IMR-90 (cell line): ENCODE measurements around the gene NTM. TPM values are rescaled to one million over a fixed set of nuclear protein-coding genes. Genes with fewer than 3 reads are reported as not detected.

Experiments
- ATAC-seq: fragments of 200-7000 bp; cut with Tn5 transposase; 2 replicates; pipeline ENCODE4 v1.9.1; 2020; ENCODE audit warnings: low read depth, mild to moderate bottlenecking, moderate library complexity
- BruUV-seq: library from RNA; stranded (reverse); fragments of 400-500 nt; replicated peaks from 2 replicates; lab custom pipeline; 2021; lab: Mats Ljungman, UMichigan
- CTCF ChIA-PET: fragments of 300-600 bp; formaldehyde crosslinking; extraction: SDS; loops from one replicate; lab custom pipeline; 2021; ENCODE audit warnings: antibody characterized with exemption; lab: Yijun Ruan, JAX
- POLR2A ChIA-PET: fragments of 300-600 bp; sonication (Branson Sonifier 250); formaldehyde crosslinking; loops from one replicate; lab custom pipeline; 2022; ENCODE audit warnings: antibody characterized with exemption; ENCODE audit not compliant: unreplicated experiment; lab: Charles Lee
- DNase-seq: peaks from one replicate; pipeline ENCODE4 v3.0.0; 2013
- H2AFZ ChIP-seq: replicated peaks from 2 replicates; pipeline ENCODE3; 2013; ENCODE audit warnings: low read length, mild to moderate bottlenecking; ENCODE audit not compliant: poor library complexity
- H2AK5ac ChIP-seq: 2 replicates; pipeline ENCODE4 v1.6.1; 2013; ENCODE audit warnings: low read depth, low read length, inconsistent platforms
- H2AK9ac ChIP-seq: replicated peaks from 2 replicates; pipeline ENCODE3; 2013; ENCODE audit warnings: mild to moderate bottlenecking, low read depth, low read length, moderate library complexity; ENCODE audit not compliant: poor library complexity
- H2BK120ac ChIP-seq: 2 replicates; pipeline ENCODE4 v1.6.1; 2013; ENCODE audit warnings: low read depth, low read length, inconsistent platforms
- H2BK15ac ChIP-seq: 3 replicates; pipeline ENCODE4 v1.6.1; 2013; ENCODE audit warnings: low read depth, low read length, inconsistent platforms
- H2BK20ac ChIP-seq: 2 replicates; pipeline ENCODE4 v1.6.1; 2013; ENCODE audit warnings: low read depth, mild to moderate bottlenecking, inconsistent platforms, low read length, moderate library complexity
- H2BK5ac ChIP-seq: 2 replicates; pipeline ENCODE4 v1.6.1; 2013; ENCODE audit warnings: mild to moderate bottlenecking, low read depth, low read length, inconsistent platforms; ENCODE audit not compliant: poor library complexity, severe bottlenecking
- H3K14ac ChIP-seq: replicated peaks from 2 replicates; pipeline ENCODE4 v1.6.1; 2013; ENCODE audit warnings: low read depth, low read length, inconsistent platforms
- H3K18ac ChIP-seq: 2 replicates; pipeline ENCODE4 v1.6.1; 2013; ENCODE audit warnings: low read depth, low read length, control low read depth
- H3K23ac ChIP-seq: 2 replicates; pipeline ENCODE4 v1.6.1; 2013; ENCODE audit warnings: low read depth, low read length, inconsistent platforms
- H3K27ac ChIP-seq: 2 replicates; pipeline ENCODE4 v1.5.1; 2013; ENCODE audit warnings: mild to moderate bottlenecking, control low read depth, low read length; ENCODE audit not compliant: insufficient read depth
- H3K27me3 ChIP-seq: 2 replicates; pipeline ENCODE4 v1.6.1; 2013; ENCODE audit warnings: low read length; ENCODE audit not compliant: control insufficient read depth, insufficient read depth
- H3K36me3 ChIP-seq: 2 replicates; pipeline ENCODE4 v1.6.1; 2013; ENCODE audit warnings: low read length, mixed read lengths; ENCODE audit not compliant: control insufficient read depth, insufficient read depth
- H3K4ac ChIP-seq: 2 replicates; pipeline ENCODE4 v1.6.1; 2013; ENCODE audit warnings: low read depth, low read length, inconsistent platforms
- H3K4me1 ChIP-seq: 2 replicates; pipeline ENCODE4 v1.6.1; 2013; ENCODE audit warnings: low read length, mixed read lengths; ENCODE audit not compliant: control insufficient read depth, insufficient read depth
- H3K4me2 ChIP-seq: 2 replicates; pipeline ENCODE4 v1.6.1; 2013; ENCODE audit warnings: low read depth, mild to moderate bottlenecking, control low read depth, low read length, moderate library complexity
- H3K4me3 ChIP-seq: 2 replicates; pipeline ENCODE4 v1.5.1; 2013; ENCODE audit warnings: low read depth, mild to moderate bottlenecking, control low read depth, low read length, moderate library complexity; ENCODE audit not compliant: insufficient read depth
- H3K56ac ChIP-seq: 2 replicates; pipeline ENCODE4 v1.6.1; 2013; ENCODE audit warnings: low read length, inconsistent platforms; ENCODE audit not compliant: insufficient read depth; ENCODE audit errors: extremely low read depth
- H3K79me1 ChIP-seq, 2 experiments: 2 replicates each; pipeline ENCODE4 v1.6.1; 2013; ENCODE audit warnings: low read length in 2 of 2, inconsistent platforms in 1 of 2, low read depth in 1 of 2
- H3K9ac ChIP-seq: 2 replicates; pipeline ENCODE4 v1.6.1; 2013; ENCODE audit warnings: low read depth, low read length, control low read depth
- H3K9me1 ChIP-seq: 2 replicates; pipeline ENCODE4 v1.6.1; 2013; ENCODE audit warnings: low read length, inconsistent platforms; ENCODE audit not compliant: insufficient read depth
- H3K9me3 ChIP-seq: 2 replicates; pipeline ENCODE4 v1.6.1; 2013; ENCODE audit warnings: low read length; ENCODE audit not compliant: control insufficient read depth, insufficient read depth
- H4K20me1 ChIP-seq: 2 replicates; pipeline ENCODE4 v1.6.1; 2013; ENCODE audit warnings: low read length, inconsistent platforms; ENCODE audit not compliant: insufficient read depth
- H4K5ac ChIP-seq: 2 replicates; pipeline ENCODE4 v1.6.1; 2013; ENCODE audit warnings: mild to moderate bottlenecking, low read depth, low read length, control low read depth
- H4K8ac ChIP-seq, 2 experiments: 2 replicates each; pipeline ENCODE4 v1.6.1; 2013; ENCODE audit warnings: low read depth in 2 of 2, low read length in 2 of 2, control low read depth in 1 of 2, inconsistent platforms in 1 of 2
- H4K91ac ChIP-seq: 2 replicates; pipeline ENCODE4 v1.6.1; 2013; ENCODE audit warnings: low read depth, low read length, inconsistent platforms; ENCODE audit not compliant: insufficient read depth
- MXI1 ChIP-seq: IDR thresholded peaks from 2 replicates; pipeline ENCODE4 v1.6.1; 2012; ENCODE audit warnings: low read depth, mild to moderate bottlenecking, low read length, moderate library complexity, borderline replicate concordance
- POLR2A ChIP-seq: IDR thresholded peaks from 2 replicates; pipeline ENCODE4 v1.6.1; 2012; ENCODE audit warnings: mild to moderate bottlenecking, low read depth, low read length
- SMC3 ChIP-seq: fragments of 150-350 bp; IDR thresholded peaks from 2 replicates; pipeline ENCODE4 v1.6.1; 2016; ENCODE audit warnings: low read depth, mild to moderate bottlenecking, antibody characterized with exemption, low read length, moderate library complexity
- WGBS, 2 experiments: methylation state at CpG; one replicate each; pipeline versions ENCODE4 v1.1.5 to v1.1.7; 2013; ENCODE audit warnings: missing lambda C conversion rate in 2 of 2; ENCODE audit not compliant: insufficient read length in 1 of 2; ENCODE audit errors: extremely low coverage in 2 of 2; 5-methylcytosine and 5-hydroxymethylcytosine counted together
- dilution Hi-C: fragments of 300-500 bp; cut with HindIII; formaldehyde crosslinking; loops from one replicate; pipeline ENCODE4 v1.14.3; 2018; ENCODE audit warnings: low sequenced_read_pairs; ENCODE audit not compliant: unreplicated experiment
- in situ Hi-C: fragments of 300-500 bp; cut with MboI; formaldehyde crosslinking; loops from 3 replicates; pipeline ENCODE4 v1.14.3; 2019; ENCODE audit warnings: low sequenced_read_pairs, inconsistent platforms, mixed read lengths
- intact Hi-C: fragments of 100-400 bp; cut with micrococcal nuclease; formaldehyde crosslinking; loops from 2 replicates; pipeline ENCODE4 v1.10.0; 2022
- polyA plus RNA-seq, 3 experiments: library from polyadenylated mRNA; depleted of rRNA; stranded (reverse); fragments of >200 nt; gene quantifications; 2 replicates each; pipeline ENCODE4 v1.2.3, GENCODE V29; 2012; ENCODE audit warnings: low replicate concordance in 1 of 3
- total RNA-seq: library from RNA; depleted of rRNA; stranded (reverse); fragments of >200 nt; gene quantifications from 2 replicates; pipeline ENCODE4 v1.2.3, GENCODE V29; 2012
- TF ChIP-seq, protein P1 (sequence below): fragments of 150-350 bp; IDR thresholded peaks from 2 replicates; pipeline ENCODE4 v1.6.1; 2016; ENCODE audit warnings: low read depth, mild to moderate bottlenecking, low read length, moderate library complexity, borderline replicate concordance

NTM gene
- total and polyA plus RNA-seq, 2 of the 4 experiments (the other 2 are of a cell fraction): 19.5 to 25.5 TPM

DNA sequence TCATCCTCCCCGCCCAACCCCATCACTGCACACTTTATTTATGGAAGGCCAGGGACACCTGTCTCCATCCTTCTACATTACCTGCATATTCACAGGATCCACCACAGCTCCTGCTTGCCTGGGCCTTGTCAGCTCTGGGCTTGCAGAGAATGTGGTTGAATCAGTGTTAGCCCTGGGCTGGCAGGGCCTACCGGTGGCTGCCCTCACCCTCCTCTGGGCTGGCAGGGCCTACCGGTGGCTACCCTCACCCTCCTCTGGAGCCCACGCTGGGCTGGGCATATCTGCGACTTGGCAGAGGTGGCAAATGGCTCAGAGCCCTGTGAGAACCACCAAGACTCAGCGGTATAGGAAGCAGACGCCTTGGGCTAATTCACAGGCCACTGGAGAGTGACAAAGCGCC lies 300.9 kb downstream of the NTM start:
- no TSS peak for BruUV-seq
- dilution Hi-C loops: no loop called here
- DNase-seq (no peak), ATAC-seq (no peak)
- Histone ChIP-seq H3K9me3 (no peaks in the 10 kb centered on the region), H3K4me2 (no peak overlapping the region), H3K14ac (no peak overlapping the region), H4K91ac (no peak overlapping the region), H4K20me1 (no peaks in the 10 kb centered on the region), H3K36me3 (no peaks in the 10 kb centered on the region), H3K18ac (no peak overlapping the region), H3K56ac (no peak overlapping the region), H3K9ac (no peak overlapping the region), H4K5ac (no peak overlapping the region), H3K27me3 (no peaks in the 10 kb centered on the region), H3K9me1 (0 out of 2 replicates have a peak, but pooled peaks cover 3% of the 10 kb centered on the region), H3K4ac (no peak overlapping the region), H2AFZ (no peak overlapping the region), H2BK120ac (no peak overlapping the region), H2BK5ac (no peak overlapping the region), H4K8ac (no peak overlapping the region), H2BK15ac (no peak overlapping the region), H3K27ac (no peak overlapping the region), H2BK20ac (no peak overlapping the region), H3K4me3 (no peak overlapping the region), H3K4me1 (peaks cover 4% of the 10 kb centered on the region; the same call in 1 of the 2 replicates), H3K23ac (no peak overlapping the region), H2AK5ac (no peak overlapping the region), H2AK9ac (no peak overlapping the region), H3K79me1 (no peaks in the 10 kb centered on the region)
- ChIA-PET POLR2A (no interaction called here), CTCF (no interaction called here)
- intact Hi-C loops: no loop called here
- TF ChIP-seq SMC3 (no peak), POLR2A (no peak), MXI1 (no peak)
- TF ChIP-seq, protein P1, sequence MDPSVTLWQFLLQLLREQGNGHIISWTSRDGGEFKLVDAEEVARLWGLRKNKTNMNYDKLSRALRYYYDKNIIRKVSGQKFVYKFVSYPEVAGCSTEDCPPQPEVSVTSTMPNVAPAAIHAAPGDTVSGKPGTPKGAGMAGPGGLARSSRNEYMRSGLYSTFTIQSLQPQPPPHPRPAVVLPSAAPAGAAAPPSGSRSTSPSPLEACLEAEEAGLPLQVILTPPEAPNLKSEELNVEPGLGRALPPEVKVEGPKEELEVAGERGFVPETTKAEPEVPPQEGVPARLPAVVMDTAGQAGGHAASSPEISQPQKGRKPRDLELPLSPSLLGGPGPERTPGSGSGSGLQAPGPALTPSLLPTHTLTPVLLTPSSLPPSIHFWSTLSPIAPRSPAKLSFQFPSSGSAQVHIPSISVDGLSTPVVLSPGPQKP: no peak
- 80% methylated on average over 4 of the region's 8 CpGs; no CpG with 5 or more reads in 1 of the 2 experiments for WGBS, 2 experiments
- in situ Hi-C loops: loop anchor here (5.0 to 10.0 kb wide), 2 partner anchors 607 to 749 kb away; no protein-coding TSS in a partner anchor
